CD4-positive, CD25-positive, alpha-beta regulatory T cell (primary cell): ENCODE results near the gene GRK1. TPM values are rescaled to one million over a fixed set of nuclear protein-coding genes. Genes with fewer than 3 reads are reported as not detected.

ENCODE experiments used
- ATAC-seq, 2 donors: fragments of 150-1000 bp; cut with Tn5 transposase; one replicate each; pipeline ENCODE4 v1.10.0; 2021; ENCODE audit warnings: low read depth in 2 of 2, moderate number of reproducible peaks in 2 of 2, moderate library complexity in 1 of 2
- DNase-seq, 3 donors: peaks; one replicate each; pipeline versions ENCODE4 v3.0.0 to v3.0.0-alpha.2; 2012 to 2022; ENCODE audit warnings: mixed read lengths in 1 of 3
- H3K27ac ChIP-seq: one replicate; pipeline ENCODE4 v1.7.0; 2013; ENCODE audit warnings: mild to moderate bottlenecking, low read length; ENCODE audit not compliant: insufficient read depth, poor library complexity, severe bottlenecking
- H3K27me3 ChIP-seq: one replicate; pipeline ENCODE4 v1.7.0; 2013; ENCODE audit warnings: low read length; ENCODE audit not compliant: control insufficient read depth, insufficient read depth
- H3K36me3 ChIP-seq: one replicate; pipeline ENCODE4 v1.7.0; 2013; ENCODE audit warnings: mild to moderate bottlenecking, low read length, moderate library complexity; ENCODE audit not compliant: control insufficient read depth, insufficient read depth
- H3K4me1 ChIP-seq: 2 replicates; pipeline ENCODE4 v1.7.0; 2013; ENCODE audit warnings: mild to moderate bottlenecking, low read length; ENCODE audit not compliant: insufficient read depth, control insufficient read depth, poor library complexity, severe bottlenecking
- H3K4me3 ChIP-seq: one replicate; pipeline ENCODE4 v1.7.0; 2013; ENCODE audit warnings: low read depth, mild to moderate bottlenecking, low read length, moderate library complexity
- H3K9me3 ChIP-seq, 2 experiments: 1 replicate in 1 of 2; 2 replicates in 1 of 2; pipeline ENCODE4 v1.7.0; 2013; ENCODE audit warnings: low read length in 2 of 2, mild to moderate bottlenecking in 1 of 2, moderate library complexity in 1 of 2; ENCODE audit not compliant: control insufficient read depth in 2 of 2
- H3K27ac Mint-ChIP-seq, 3 donors: one replicate each; pipeline ENCODE4 v1.8.0; 2020 to 2022; ENCODE audit warnings: mild to moderate bottlenecking in 3 of 3, mixed read lengths in 3 of 3, moderate library complexity in 2 of 3
- H3K27me3 Mint-ChIP-seq: one replicate; pipeline ENCODE4 v1.8.0; 2022; ENCODE audit warnings: mild to moderate bottlenecking, mixed read lengths
- H3K36me3 Mint-ChIP-seq: one replicate; pipeline ENCODE4 v1.8.0; 2020; ENCODE audit warnings: mixed read lengths
- H3K4me1 Mint-ChIP-seq, 4 donors: one replicate each; pipeline ENCODE4 v1.8.0; 2020 to 2022; ENCODE audit warnings: mixed read lengths in 4 of 4, mild to moderate bottlenecking in 1 of 4
- H3K4me3 Mint-ChIP-seq, 4 donors: one replicate each; pipeline ENCODE4 v1.8.0; 2020 to 2022; ENCODE audit warnings: mild to moderate bottlenecking in 4 of 4, mixed read lengths in 4 of 4, moderate library complexity in 3 of 4
- H3K9me3 Mint-ChIP-seq, 7 donors: one replicate each; pipeline ENCODE4 v1.8.0; 2020 to 2022; ENCODE audit warnings: mixed read lengths in 7 of 7, mild to moderate bottlenecking in 3 of 7, moderate library complexity in 2 of 7
- polyA plus RNA-seq, 4 donors: library from polyadenylated mRNA; unstranded; fragments of 300-500 nt; fragmentation: Illumina TruSeq; gene quantifications; one replicate each; pipeline ENCODE4 v1.2.3, GENCODE V29; 2021
- total RNA-seq: library from RNA; stranded (reverse); gene quantifications from one replicate; pipeline ENCODE4 v1.2.3, GENCODE V29; 2022

GRK1 gene
- total and polyA plus RNA-seq, 5 donors from 2014 or later = not detected

DNA sequence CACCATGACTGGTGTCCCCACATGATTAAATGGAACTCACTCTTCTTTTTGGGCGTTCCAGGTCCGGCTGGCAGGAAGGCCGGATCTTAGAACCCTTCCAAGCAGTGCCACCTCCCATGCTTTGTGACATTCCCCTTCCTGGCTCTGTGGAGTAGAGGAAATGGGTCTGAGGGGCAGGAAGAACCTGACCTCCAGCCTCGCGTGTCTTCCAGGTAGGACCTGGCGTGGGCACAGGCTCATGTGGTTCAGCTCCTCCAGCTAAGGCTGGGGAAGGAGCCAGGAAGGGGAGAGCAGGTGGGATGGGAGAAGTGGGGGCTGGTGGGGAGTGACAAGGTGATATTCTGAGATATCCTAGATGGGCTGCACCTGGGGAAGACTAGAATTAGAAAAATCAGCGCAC is 94.1 kb downstream of the GRK1 start:
- H3K27me3 Mint-ChIP-seq = peaks cover 46% of the 10 kb centered on the region
- ATAC-seq (no peak), DNase-seq (no peak)
- peaks cover 5 to 13% (median 9%) of the 10 kb centered on the region in 4 donors for H3K4me1 Mint-ChIP-seq
- H3K4me3 ChIP-seq = no peak overlapping the region
- H3K4me1 ChIP-seq = peaks cover 17% of the 10 kb centered on the region
- no peak overlapping the region for H3K4me3 Mint-ChIP-seq
- no peaks in the 10 kb centered on the region for H3K36me3 Mint-ChIP-seq
- H3K27me3 ChIP-seq = peaks cover 22% of the 10 kb centered on the region
- no peaks in the 10 kb centered on the region for H3K36me3 ChIP-seq
- H3K9me3 Mint-ChIP-seq = peaks cover 0 to 2% (median 0%) of the 10 kb centered on the region in 7 donors
- H3K27ac ChIP-seq = no peak overlapping the region
- H3K9me3 ChIP-seq = no peaks in the 10 kb centered on the region
- H3K27ac Mint-ChIP-seq = no peak overlapping the region

GRCh38 chr13:113762075-113762474 is 95.1 kb downstream of the GRK1 start:
- H3K27me3 ChIP-seq = peaks cover 22% of the 10 kb centered on the region
- no peak overlapping the region for H3K4me3 ChIP-seq
- H3K4me1 Mint-ChIP-seq = peaks cover 5 to 13% (median 9%) of the 10 kb centered on the region in 4 donors

GRCh38 chr13:113762538-113762937 is 95.5 kb downstream of the GRK1 start:
- no peak overlapping the region for H3K4me3 Mint-ChIP-seq
- peaks cover 22% of the 10 kb centered on the region for H3K27me3 ChIP-seq
- peaks cover 0 to 1% (median 0%) of the 10 kb centered on the region in 7 donors for H3K9me3 Mint-ChIP-seq
- H3K36me3 ChIP-seq = no peaks in the 10 kb centered on the region
- H3K4me3 ChIP-seq = no peak overlapping the region
- peaks cover 46% of the 10 kb centered on the region for H3K27me3 Mint-ChIP-seq
- H3K27ac Mint-ChIP-seq = no peak overlapping the region
- DNase-seq (no peak), ATAC-seq (no peak)
- no peaks in the 10 kb centered on the region for H3K36me3 Mint-ChIP-seq
- no peak overlapping the region for H3K27ac ChIP-seq
- H3K4me1 Mint-ChIP-seq = peaks cover 5 to 13% (median 8%) of the 10 kb centered on the region in 4 donors
- peaks cover 17% of the 10 kb centered on the region for H3K4me1 ChIP-seq
- H3K9me3 ChIP-seq = no peaks in the 10 kb centered on the region

More at GRCh38 chr13:113762075-113762474, 95.1 kb downstream of the GRK1 start:
- H3K9me3 ChIP-seq = no peaks in the 10 kb centered on the region
- H3K27me3 Mint-ChIP-seq = peaks cover 46% of the 10 kb centered on the region
- no peak for ATAC-seq
- no peaks in the 10 kb centered on the region for H3K36me3 ChIP-seq
- no peak for DNase-seq
- no peak overlapping the region for H3K27ac Mint-ChIP-seq
- peaks cover 0 to 1% (median 0%) of the 10 kb centered on the region in 7 donors for H3K9me3 Mint-ChIP-seq
- H3K36me3 Mint-ChIP-seq = no peaks in the 10 kb centered on the region
- no peak overlapping the region for H3K27ac ChIP-seq
- H3K4me1 ChIP-seq = peaks cover 17% of the 10 kb centered on the region
- H3K4me3 Mint-ChIP-seq = peak overlapping the region in 1 of 4 donors; percentile 20

DNA sequence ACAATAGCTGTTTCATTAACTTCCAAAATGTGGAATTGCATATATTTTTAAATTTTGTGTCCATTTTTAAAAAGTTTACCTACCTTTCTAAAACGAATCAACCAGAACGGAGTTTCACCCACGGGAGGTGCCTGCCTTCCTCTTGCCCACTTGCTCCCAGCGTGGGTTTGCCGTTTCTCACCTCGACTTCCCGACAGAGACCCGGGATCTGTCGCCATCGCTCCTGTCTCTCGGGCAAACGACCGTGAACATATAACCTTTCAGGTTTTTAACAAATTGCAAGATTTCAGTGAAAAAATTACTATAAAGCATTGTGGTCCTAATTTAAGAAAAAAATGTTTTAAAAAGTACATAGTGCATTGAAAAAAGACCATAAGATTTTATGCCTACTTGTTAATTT is 96.2 kb downstream of the GRK1 start:
- H3K27me3 Mint-ChIP-seq = peaks cover 39% of the 10 kb centered on the region
- Histone ChIP-seq H3K4me3 (no peak overlapping the region), H3K4me1 (peaks cover 17% of the 10 kb centered on the region), H3K27me3 (peaks cover 17% of the 10 kb centered on the region), H3K27ac (no peak overlapping the region), H3K36me3 (no peaks in the 10 kb centered on the region), H3K9me3 (no peaks in the 10 kb centered on the region)
- DNase-seq (no peak), ATAC-seq (no peak)
- no peaks in the 10 kb centered on the region for H3K36me3 Mint-ChIP-seq
- H3K27ac Mint-ChIP-seq = no peak overlapping the region
- H3K4me1 Mint-ChIP-seq = peaks cover 5 to 11% (median 8%) of the 10 kb centered on the region in 4 donors
- H3K4me3 Mint-ChIP-seq = no peak overlapping the region
- peaks cover 0 to 1% (median 0%) of the 10 kb centered on the region in 7 donors for H3K9me3 Mint-ChIP-seq

DNA sequence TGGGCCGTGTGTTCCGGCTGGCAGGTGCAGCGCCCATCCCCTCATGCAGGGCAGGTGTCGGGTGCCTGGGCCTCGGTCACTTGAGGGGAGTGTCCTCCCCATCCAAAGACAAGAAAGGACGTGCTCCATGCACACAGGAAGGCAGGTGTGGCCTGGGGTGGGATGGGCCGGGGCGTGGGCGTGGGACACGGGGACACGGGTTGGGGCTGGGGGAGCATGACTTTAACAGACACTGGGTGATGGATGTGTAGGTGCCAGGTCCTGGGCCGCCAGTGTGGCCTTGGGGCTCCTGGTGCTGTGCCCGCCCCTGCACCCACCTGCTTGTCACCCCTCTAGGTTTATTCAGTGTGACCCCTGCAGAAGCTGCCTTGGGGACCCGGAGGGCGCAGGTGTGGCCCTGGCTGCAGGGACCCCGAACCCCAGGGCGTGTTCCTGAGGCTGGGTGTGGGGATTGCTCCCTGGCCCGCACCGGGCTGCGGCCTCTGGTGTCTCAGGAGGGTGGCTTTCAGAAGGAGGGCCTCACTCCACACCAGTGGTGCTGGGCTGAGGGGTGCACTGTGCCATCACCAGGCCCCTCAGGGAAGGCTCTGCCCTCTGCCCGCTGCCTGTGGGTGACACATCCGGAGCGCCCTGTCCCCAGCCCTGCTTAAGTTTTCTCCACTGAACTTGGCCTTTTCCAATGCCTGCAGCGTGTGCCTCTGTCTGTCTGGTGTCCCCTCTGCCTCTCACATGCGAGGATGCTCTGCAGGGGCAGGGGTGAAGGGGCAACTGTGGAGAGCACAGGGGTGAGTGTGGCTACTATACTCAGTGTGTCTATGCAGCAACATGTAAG is 97.2 kb downstream of the GRK1 start:
- H3K36me3 ChIP-seq = no peaks in the 10 kb centered on the region
- DNase-seq (no peak), ATAC-seq (no peak)
- Mint-ChIP-seq H3K4me3 (no peak overlapping the region), H3K4me1 (peaks cover 4 to 8% (median 6%) of the 10 kb centered on the region in 4 donors), H3K36me3 (no peaks in the 10 kb centered on the region), H3K9me3 (peaks cover 0 to 1% (median 0%) of the 10 kb centered on the region in 7 donors), H3K27ac (no peak overlapping the region), H3K27me3 (peaks cover 38% of the 10 kb centered on the region)
- H3K27me3 ChIP-seq = peaks cover 17% of the 10 kb centered on the region
- no peak overlapping the region for H3K4me3 ChIP-seq
- no peak overlapping the region for H3K27ac ChIP-seq
- H3K9me3 ChIP-seq = no peaks in the 10 kb centered on the region
- H3K4me1 ChIP-seq = peaks cover 9% of the 10 kb centered on the region

DNA sequence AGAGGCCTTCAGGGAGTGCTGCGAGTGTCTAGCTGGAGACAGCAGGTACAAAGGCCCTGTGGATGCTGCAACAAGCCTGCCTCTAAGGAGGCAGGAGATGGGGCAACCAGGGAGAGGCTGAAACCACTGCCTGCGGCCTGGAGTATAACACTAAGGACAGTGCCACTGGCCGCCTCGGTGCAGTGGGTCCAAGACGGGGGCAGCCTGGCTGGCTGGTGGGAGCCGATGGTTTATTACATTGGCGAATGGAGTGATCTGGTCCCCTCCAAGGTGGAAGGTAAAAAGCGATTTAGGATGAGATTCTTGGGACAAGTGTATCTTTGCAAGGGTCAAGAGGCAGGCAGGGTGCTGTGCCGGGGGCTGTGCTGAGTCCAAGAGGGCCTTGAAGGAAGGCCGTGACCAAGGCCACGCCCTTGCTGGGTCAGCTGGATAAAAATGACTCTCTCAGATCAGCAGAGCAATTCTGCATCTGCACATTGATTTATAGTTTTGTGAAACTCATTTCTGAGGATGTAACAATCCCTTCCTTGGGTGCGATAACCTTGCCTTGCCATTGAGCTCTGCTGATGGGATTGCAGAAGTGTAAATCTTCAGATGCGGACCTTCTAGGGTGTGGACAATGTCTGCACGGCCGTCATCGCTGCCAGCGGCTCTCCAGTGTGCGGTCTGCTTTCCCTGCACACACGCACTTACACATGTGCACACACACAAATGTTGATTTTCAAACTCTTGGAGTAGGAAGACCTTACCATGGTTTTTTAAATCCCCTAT is 98.0 kb downstream of the GRK1 start:
- peaks cover 30% of the 10 kb centered on the region for H3K27me3 Mint-ChIP-seq
- peaks cover 0 to 2% (median under 1%) of the 10 kb centered on the region in 4 donors for H3K4me1 Mint-ChIP-seq
- ATAC-seq (no peak), DNase-seq (no peak)
- no peak overlapping the region for H3K4me3 ChIP-seq
- no peak overlapping the region for H3K27ac Mint-ChIP-seq
- peaks cover 11% of the 10 kb centered on the region for H3K27me3 ChIP-seq
- no peaks in the 10 kb centered on the region for H3K36me3 Mint-ChIP-seq
- H3K36me3 ChIP-seq = no peaks in the 10 kb centered on the region
- no peaks in the 10 kb centered on the region for H3K9me3 ChIP-seq
- no peak overlapping the region for H3K27ac ChIP-seq
- peaks cover 1% of the 10 kb centered on the region for H3K4me1 ChIP-seq
- no peak overlapping the region for H3K4me3 Mint-ChIP-seq
- H3K9me3 Mint-ChIP-seq = peaks cover 0 to 1% (median 0%) of the 10 kb centered on the region in 7 donors

- Histone ChIP-seq H3K27me3 (peaks cover 9% of the 10 kb centered on the region), H3K9me3 (no peaks in the 10 kb centered on the region), H3K4me1 (no peaks in the 10 kb centered on the region), H3K4me3 (no peak overlapping the region), H3K36me3 (no peaks in the 10 kb centered on the region), H3K27ac (no peak overlapping the region)
- no peak overlapping the region for H3K27ac Mint-ChIP-seq
- no peaks in the 10 kb centered on the region for H3K4me1 Mint-ChIP-seq
- ATAC-seq (no peak), DNase-seq (no peak)
- H3K4me3 Mint-ChIP-seq = no peak overlapping the region
- peaks cover 0 to 4% (median 0%) of the 10 kb centered on the region in 7 donors for H3K9me3 Mint-ChIP-seq
- H3K27me3 Mint-ChIP-seq = peaks cover 25% of the 10 kb centered on the region
- H3K36me3 Mint-ChIP-seq = no peaks in the 10 kb centered on the region
Measured at GRCh38 chr13:113765564-113765910, 98.5 kb downstream of the GRK1 start.
